ENCODE data around the gene MXD4.

The MXD4 gene

DNA sequence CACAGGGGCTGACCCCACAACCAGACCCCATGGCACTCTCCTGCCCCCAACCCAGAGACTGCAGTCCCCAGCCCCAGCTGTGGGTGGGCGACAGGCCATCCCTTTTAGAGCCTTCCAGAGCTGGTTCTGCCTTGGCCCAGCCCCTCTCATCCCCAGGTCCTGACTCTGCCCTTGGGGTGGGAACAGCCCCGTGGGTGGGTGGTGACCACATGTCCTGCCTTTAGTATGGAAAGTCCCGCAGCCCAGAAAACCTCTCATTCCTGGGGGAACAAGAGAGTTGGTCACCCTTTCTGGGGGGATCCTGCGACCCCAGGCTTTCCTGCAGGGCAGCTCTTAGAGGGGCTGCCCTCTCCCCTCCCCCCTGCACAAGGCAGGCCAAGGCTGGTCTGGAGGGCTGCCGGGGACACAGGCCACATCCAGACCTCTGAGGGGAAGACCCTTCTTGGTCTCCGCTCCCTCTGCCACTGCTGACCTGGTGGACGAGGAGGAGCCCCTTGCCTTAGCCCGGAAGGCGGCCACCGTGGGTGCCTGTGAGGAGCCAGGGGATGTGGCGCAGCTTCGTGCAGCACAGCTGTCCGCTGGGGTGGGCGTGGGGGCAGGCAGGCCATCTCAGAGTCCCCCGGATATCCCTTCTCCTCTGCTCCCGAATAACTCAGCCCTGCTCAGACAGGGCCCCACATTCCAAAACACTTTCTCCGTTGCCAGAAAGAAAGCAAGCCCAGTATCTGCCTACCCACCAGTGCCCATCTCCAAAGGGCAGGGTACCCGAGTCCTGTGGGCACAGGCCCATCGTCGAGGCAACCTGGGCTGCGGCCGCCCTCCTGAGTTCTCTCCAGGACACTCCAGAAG, 6.7 kb upstream of the MXD4 start:
- Histone ChIP-seq H3K9me3 (ENCODE audit: control insufficient read depth in 1 of 2, low read length in 2 of 2) (no peaks in the 10 kb centered on the region), H3K9ac (ENCODE audit: low read depth in 1 of 2, low read length in 2 of 2) (no peak overlapping the region), H3K4me3 (ENCODE audit: low read depth in 1 of 2, low read length in 2 of 2) (no peak overlapping the region), H3K27ac (ENCODE audit: low read depth, low read length) (no peak overlapping the region), H3K27me3 (ENCODE audit: control insufficient read depth in 1 of 2, insufficient read depth in 2 of 2, low read length in 2 of 2) (no peaks in the 10 kb centered on the region), H3K36me3 (ENCODE audit: control insufficient read depth in 1 of 2, insufficient read depth in 2 of 2, low read length in 2 of 2) (no peaks in the 10 kb centered on the region), H3K4me1 (ENCODE audit: control insufficient read depth in 1 of 2, insufficient read depth in 2 of 2, low read length in 2 of 2) (peaks cover 0 to 8% of the 10 kb centered on the region in 2 donors)

GRCh38 chr4:2267841-2268240, 5.9 kb upstream of the MXD4 start:
- H3K9ac ChIP-seq (ENCODE audit: low read depth in 1 of 2, low read length in 2 of 2), result no peak overlapping the region
- H3K4me1 ChIP-seq (ENCODE audit: control insufficient read depth in 1 of 2, insufficient read depth in 2 of 2, low read length in 2 of 2), result peaks cover 2 to 8% of the 10 kb centered on the region in 2 donors
- H3K27me3 ChIP-seq (ENCODE audit: control insufficient read depth in 1 of 2, insufficient read depth in 2 of 2, low read length in 2 of 2), result no peaks in the 10 kb centered on the region
- no peak overlapping the region for H3K4me3 ChIP-seq (ENCODE audit: low read depth in 1 of 2, low read length in 2 of 2)
- H3K27ac ChIP-seq (ENCODE audit: low read depth, low read length), result no peak overlapping the region
- no peaks in the 10 kb centered on the region for H3K36me3 ChIP-seq (ENCODE audit: control insufficient read depth in 1 of 2, insufficient read depth in 2 of 2, low read length in 2 of 2)
- H3K9me3 ChIP-seq (ENCODE audit: control insufficient read depth in 1 of 2, low read length in 2 of 2), result no peaks in the 10 kb centered on the region

- H3K4me1 ChIP-seq (ENCODE audit: control insufficient read depth in 1 of 2, insufficient read depth in 2 of 2, low read length in 2 of 2), result peaks cover 5 to 8% of the 10 kb centered on the region in 2 donors
- no peak overlapping the region for H3K9ac ChIP-seq (ENCODE audit: low read depth in 1 of 2, low read length in 2 of 2)
- H3K27me3 ChIP-seq (ENCODE audit: control insufficient read depth in 1 of 2, insufficient read depth in 2 of 2, low read length in 2 of 2), result no peaks in the 10 kb centered on the region
- H3K27ac ChIP-seq (ENCODE audit: low read depth, low read length), result no peak overlapping the region
- no peaks in the 10 kb centered on the region for H3K9me3 ChIP-seq (ENCODE audit: control insufficient read depth in 1 of 2, low read length in 2 of 2)
- H3K4me3 ChIP-seq (ENCODE audit: low read depth in 1 of 2, low read length in 2 of 2), result no peak overlapping the region
- no peaks in the 10 kb centered on the region for H3K36me3 ChIP-seq (ENCODE audit: control insufficient read depth in 1 of 2, insufficient read depth in 2 of 2, low read length in 2 of 2)
These were observed 5.5 kb upstream of the MXD4 start for GRCh38 chr4:2267320-2267811.

DNA sequence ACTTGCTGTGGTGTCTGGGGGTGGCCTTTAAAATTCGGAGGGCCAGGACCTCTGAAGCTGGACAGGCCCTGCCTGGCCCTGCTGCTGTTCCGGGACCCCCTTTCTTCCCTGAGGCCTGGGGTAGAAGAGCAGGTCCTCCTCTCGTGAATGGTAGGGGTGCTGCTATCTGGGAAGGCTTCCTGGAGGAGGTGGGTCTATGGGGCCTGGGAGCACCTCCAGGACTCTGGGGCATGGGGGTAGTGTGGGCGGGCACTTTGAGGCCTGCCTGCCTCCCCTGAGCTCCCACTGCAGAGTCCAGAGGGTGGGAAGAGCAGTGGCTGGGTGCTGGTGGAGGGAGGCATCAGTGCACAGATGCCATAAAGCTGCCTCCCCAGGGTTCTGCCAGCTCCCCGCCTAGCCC, 4.9 kb upstream of the MXD4 start:
- Histone ChIP-seq H3K27ac (ENCODE audit: low read depth, low read length) (no peak overlapping the region), H3K9me3 (ENCODE audit: control insufficient read depth in 1 of 2, low read length in 2 of 2) (no peaks in the 10 kb centered on the region), H3K36me3 (ENCODE audit: control insufficient read depth in 1 of 2, insufficient read depth in 2 of 2, low read length in 2 of 2) (no peaks in the 10 kb centered on the region), H3K4me1 (ENCODE audit: control insufficient read depth in 1 of 2, insufficient read depth in 2 of 2, low read length in 2 of 2) (peaks cover 5 to 8% of the 10 kb centered on the region in 2 donors), H3K27me3 (ENCODE audit: control insufficient read depth in 1 of 2, insufficient read depth in 2 of 2, low read length in 2 of 2) (no peaks in the 10 kb centered on the region), H3K9ac (ENCODE audit: low read depth in 1 of 2, low read length in 2 of 2) (no peak overlapping the region), H3K4me3 (ENCODE audit: low read depth in 1 of 2, low read length in 2 of 2) (no peak overlapping the region)

DNA sequence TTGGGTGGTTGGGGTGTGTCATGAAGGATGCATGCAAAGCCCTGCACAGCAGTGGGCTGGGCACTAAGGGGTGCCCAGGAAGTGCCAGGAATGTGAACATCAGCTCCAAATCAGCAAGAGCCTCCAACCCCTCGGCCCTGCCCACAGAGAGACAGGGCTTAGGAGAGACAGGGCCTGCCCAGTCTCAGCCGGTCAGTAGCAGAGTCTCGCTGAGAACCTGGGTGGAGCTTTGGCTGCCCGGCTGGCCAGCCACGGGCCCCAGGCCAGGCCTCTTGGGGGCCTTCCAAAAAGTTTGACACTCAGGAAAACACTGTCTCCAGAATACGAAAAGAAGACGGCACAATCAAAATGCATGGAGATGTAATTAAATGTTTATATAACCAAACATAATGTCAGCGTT, 4.3 kb upstream of the MXD4 start:
- Histone ChIP-seq H3K9me3 (ENCODE audit: control insufficient read depth in 1 of 2, low read length in 2 of 2) (no peaks in the 10 kb centered on the region), H3K27ac (ENCODE audit: low read depth, low read length) (no peak overlapping the region), H3K9ac (ENCODE audit: low read depth in 1 of 2, low read length in 2 of 2) (no peak overlapping the region), H3K36me3 (ENCODE audit: control insufficient read depth in 1 of 2, insufficient read depth in 2 of 2, low read length in 2 of 2) (no peaks in the 10 kb centered on the region), H3K27me3 (ENCODE audit: control insufficient read depth in 1 of 2, insufficient read depth in 2 of 2, low read length in 2 of 2) (no peaks in the 10 kb centered on the region), H3K4me3 (ENCODE audit: low read depth in 1 of 2, low read length in 2 of 2) (no peak overlapping the region), H3K4me1 (ENCODE audit: control insufficient read depth in 1 of 2, insufficient read depth in 2 of 2, low read length in 2 of 2) (peaks cover 5 to 8% of the 10 kb centered on the region in 2 donors)

DNA sequence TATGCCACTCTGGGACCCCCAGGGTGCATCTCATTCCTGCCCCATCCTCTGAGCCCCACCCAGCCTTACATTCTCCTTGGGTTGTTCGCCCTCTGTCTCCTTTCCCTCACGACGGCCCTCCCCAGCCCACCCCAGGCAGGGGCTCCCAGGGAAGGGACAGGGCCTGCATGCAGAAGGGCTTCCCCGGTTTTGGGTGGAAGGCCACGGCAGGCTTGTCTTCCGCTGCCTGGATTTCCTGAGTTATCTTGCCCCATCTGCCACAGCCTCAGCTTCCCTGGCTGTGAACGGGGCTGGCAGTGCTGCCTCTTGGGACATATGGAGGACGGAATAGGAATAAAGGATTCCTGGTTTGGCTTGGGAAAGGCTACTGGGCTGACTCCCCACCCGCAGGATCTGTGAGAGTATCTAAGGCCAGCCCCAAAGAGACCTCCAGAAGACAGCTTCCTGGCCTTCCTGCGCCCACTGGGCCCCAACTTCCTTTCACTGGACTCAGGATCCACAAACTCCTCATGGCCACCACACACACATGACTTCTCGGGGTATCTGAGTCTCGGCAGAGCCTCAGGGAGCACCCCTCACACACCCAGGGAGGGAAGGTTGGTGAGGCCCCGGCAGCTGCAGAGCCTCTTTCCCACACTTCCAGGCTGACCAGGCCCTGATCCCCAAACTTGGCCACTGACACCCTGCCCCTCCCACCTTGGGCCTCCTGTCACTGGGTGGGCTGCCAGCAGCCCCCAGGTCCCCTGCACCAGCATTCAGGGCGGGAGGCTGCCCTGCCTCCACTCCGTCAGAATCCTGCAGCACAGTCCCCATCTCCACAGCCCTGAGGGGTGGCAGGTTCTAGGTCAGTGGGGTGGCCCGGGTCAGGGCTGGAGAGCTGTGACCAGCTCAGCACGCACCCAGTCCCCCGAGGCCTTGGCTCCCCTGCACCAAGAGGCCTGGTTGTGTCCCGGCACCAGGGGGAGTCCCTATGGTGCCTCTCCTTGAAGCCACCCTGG, 3.5 kb upstream of the MXD4 start:
- H3K27ac ChIP-seq (ENCODE audit: low read depth, low read length), result no peak overlapping the region
- H3K36me3 ChIP-seq (ENCODE audit: control insufficient read depth in 1 of 2, insufficient read depth in 2 of 2, low read length in 2 of 2), result no peaks in the 10 kb centered on the region
- H3K9ac ChIP-seq (ENCODE audit: low read depth in 1 of 2, low read length in 2 of 2), result no peak overlapping the region
- H3K4me3 ChIP-seq (ENCODE audit: low read depth in 1 of 2, low read length in 2 of 2), result no peak overlapping the region
- no peaks in the 10 kb centered on the region for H3K27me3 ChIP-seq (ENCODE audit: control insufficient read depth in 1 of 2, insufficient read depth in 2 of 2, low read length in 2 of 2)
- peaks cover 11% of the 10 kb centered on the region in 2 donors for H3K4me1 ChIP-seq (ENCODE audit: control insufficient read depth in 1 of 2, insufficient read depth in 2 of 2, low read length in 2 of 2)
- no peaks in the 10 kb centered on the region for H3K9me3 ChIP-seq (ENCODE audit: control insufficient read depth in 1 of 2, low read length in 2 of 2)

- H3K9ac ChIP-seq (ENCODE audit: low read depth in 1 of 2, low read length in 2 of 2), result no peak overlapping the region
- H3K27me3 ChIP-seq (ENCODE audit: control insufficient read depth in 1 of 2, insufficient read depth in 2 of 2, low read length in 2 of 2), result no peaks in the 10 kb centered on the region
- no peaks in the 10 kb centered on the region for H3K9me3 ChIP-seq (ENCODE audit: control insufficient read depth in 1 of 2, low read length in 2 of 2)
- H3K36me3 ChIP-seq (ENCODE audit: control insufficient read depth in 1 of 2, insufficient read depth in 2 of 2, low read length in 2 of 2), result no peaks in the 10 kb centered on the region
- peaks cover 20% of the 10 kb centered on the region in 2 donors for H3K4me1 ChIP-seq (ENCODE audit: control insufficient read depth in 1 of 2, insufficient read depth in 2 of 2, low read length in 2 of 2)
- H3K4me3 ChIP-seq (ENCODE audit: low read depth in 1 of 2, low read length in 2 of 2), result no peak overlapping the region
- no peak overlapping the region for H3K27ac ChIP-seq (ENCODE audit: low read depth, low read length)
These were observed 2.7 kb upstream of the MXD4 start for GRCh38 chr4:2264481-2265041.

- no peaks in the 10 kb centered on the region for H3K27me3 ChIP-seq (ENCODE audit: control insufficient read depth in 1 of 2, insufficient read depth in 2 of 2, low read length in 2 of 2)
- H3K27ac ChIP-seq (ENCODE audit: low read depth, low read length), result no peak overlapping the region
- H3K4me1 ChIP-seq (ENCODE audit: control insufficient read depth in 1 of 2, insufficient read depth in 2 of 2, low read length in 2 of 2), result peaks cover 26% of the 10 kb centered on the region in 2 donors
- H3K4me3 ChIP-seq (ENCODE audit: low read depth in 1 of 2, low read length in 2 of 2), result no peak overlapping the region
- H3K36me3 ChIP-seq (ENCODE audit: control insufficient read depth in 1 of 2, insufficient read depth in 2 of 2, low read length in 2 of 2), result peaks cover 0 to under 1% of the 10 kb centered on the region in 2 donors
- H3K9ac ChIP-seq (ENCODE audit: low read depth in 1 of 2, low read length in 2 of 2), result no peak overlapping the region
- H3K9me3 ChIP-seq (ENCODE audit: control insufficient read depth in 1 of 2, low read length in 2 of 2), result no peaks in the 10 kb centered on the region
These were observed 2.0 kb upstream of the MXD4 start for GRCh38 chr4:2263926-2264321.

DNA sequence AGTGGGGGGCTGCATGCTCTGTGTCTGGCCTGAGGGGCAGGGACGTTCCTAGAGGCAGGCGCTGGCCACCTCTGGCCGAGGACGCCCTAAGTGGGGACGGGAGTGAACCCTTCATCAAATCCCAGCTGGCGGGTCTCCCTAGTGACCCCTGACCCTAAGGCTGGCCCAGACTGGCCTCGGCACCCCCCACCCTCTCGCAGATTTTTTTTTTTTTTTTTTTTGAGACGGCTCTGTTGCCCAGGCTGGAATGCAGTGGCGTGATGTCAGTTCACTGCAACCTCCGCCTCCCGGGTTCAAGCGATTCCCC, 988 bp upstream of the MXD4 start:
- Histone ChIP-seq H3K36me3 (ENCODE audit: control insufficient read depth in 1 of 2, insufficient read depth in 2 of 2, low read length in 2 of 2) (peaks cover 0 to 11% of the 10 kb centered on the region in 2 donors), H3K9me3 (ENCODE audit: control insufficient read depth in 1 of 2, low read length in 2 of 2) (no peaks in the 10 kb centered on the region), H3K27me3 (ENCODE audit: control insufficient read depth in 1 of 2, insufficient read depth in 2 of 2, low read length in 2 of 2) (no peaks in the 10 kb centered on the region), H3K27ac (ENCODE audit: low read depth, low read length) (peak overlapping the region; percentile 89), H3K9ac (ENCODE audit: low read depth in 1 of 2, low read length in 2 of 2) (peak overlapping the region; percentile 77 to 80), H3K4me3 (ENCODE audit: low read depth in 1 of 2, low read length in 2 of 2) (peak overlapping the region; percentile 79 to 82), H3K4me1 (ENCODE audit: control insufficient read depth in 1 of 2, insufficient read depth in 2 of 2, low read length in 2 of 2) (peaks cover 32 to 34% of the 10 kb centered on the region in 2 donors)

Measured in duodenal mucosa (tissue), 2 donors.